ENCODE results near the gene G6PC2.

DNA sequence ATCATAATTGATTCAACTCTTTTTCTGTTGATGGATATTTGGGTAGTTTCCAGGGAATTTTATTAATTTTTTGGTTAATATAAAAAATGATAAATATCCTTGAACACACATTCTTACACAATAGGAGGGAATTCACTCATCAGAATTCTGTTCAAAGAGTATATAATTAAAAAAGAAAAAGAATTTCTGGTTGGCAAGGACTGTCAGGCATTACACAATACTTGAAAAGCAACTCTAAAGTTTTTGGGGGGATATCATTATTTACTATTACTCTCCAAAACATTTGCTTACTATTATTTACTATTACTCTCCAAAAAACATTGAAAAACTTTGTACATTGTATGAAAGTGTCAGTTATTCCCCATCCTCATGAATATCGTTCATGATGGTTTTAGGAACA is 38.0 kb downstream of the G6PC2 start:
- no peak for TF ChIP-seq POLR2A (IDR thresholded peaks at IDR 0.05)
- no peak for TF ChIP-seq POLR2AphosphoS5 (IDR thresholded peaks at IDR 0.05)
- TF ChIP-seq, protein P1, sequence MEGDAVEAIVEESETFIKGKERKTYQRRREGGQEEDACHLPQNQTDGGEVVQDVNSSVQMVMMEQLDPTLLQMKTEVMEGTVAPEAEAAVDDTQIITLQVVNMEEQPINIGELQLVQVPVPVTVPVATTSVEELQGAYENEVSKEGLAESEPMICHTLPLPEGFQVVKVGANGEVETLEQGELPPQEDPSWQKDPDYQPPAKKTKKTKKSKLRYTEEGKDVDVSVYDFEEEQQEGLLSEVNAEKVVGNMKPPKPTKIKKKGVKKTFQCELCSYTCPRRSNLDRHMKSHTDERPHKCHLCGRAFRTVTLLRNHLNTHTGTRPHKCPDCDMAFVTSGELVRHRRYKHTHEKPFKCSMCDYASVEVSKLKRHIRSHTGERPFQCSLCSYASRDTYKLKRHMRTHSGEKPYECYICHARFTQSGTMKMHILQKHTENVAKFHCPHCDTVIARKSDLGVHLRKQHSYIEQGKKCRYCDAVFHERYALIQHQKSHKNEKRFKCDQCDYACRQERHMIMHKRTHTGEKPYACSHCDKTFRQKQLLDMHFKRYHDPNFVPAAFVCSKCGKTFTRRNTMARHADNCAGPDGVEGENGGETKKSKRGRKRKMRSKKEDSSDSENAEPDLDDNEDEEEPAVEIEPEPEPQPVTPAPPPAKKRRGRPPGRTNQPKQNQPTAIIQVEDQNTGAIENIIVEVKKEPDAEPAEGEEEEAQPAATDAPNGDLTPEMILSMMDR (IDR thresholded peaks at IDR 0.05): no peak
- no peak for TF ChIP-seq EP300 (IDR thresholded peaks at IDR 0.05)

Data from upper lobe of left lung (tissue), 4 donors.